ENCODE data around the gene STARD9. TPM values are rescaled to one million over a fixed set of nuclear protein-coding genes. Genes with fewer than 3 reads are reported as not detected.
A peak's percentile ranks its signal among the peaks of the same experiment; 100 is the strongest.

Gene STARD9
- total and polyA plus RNA-seq, 2 of the 13 experiments (the other 11 are each of a cell fraction or from before 2014, with no cell fraction given) = 5.3 to 7.5 TPM

DNA sequence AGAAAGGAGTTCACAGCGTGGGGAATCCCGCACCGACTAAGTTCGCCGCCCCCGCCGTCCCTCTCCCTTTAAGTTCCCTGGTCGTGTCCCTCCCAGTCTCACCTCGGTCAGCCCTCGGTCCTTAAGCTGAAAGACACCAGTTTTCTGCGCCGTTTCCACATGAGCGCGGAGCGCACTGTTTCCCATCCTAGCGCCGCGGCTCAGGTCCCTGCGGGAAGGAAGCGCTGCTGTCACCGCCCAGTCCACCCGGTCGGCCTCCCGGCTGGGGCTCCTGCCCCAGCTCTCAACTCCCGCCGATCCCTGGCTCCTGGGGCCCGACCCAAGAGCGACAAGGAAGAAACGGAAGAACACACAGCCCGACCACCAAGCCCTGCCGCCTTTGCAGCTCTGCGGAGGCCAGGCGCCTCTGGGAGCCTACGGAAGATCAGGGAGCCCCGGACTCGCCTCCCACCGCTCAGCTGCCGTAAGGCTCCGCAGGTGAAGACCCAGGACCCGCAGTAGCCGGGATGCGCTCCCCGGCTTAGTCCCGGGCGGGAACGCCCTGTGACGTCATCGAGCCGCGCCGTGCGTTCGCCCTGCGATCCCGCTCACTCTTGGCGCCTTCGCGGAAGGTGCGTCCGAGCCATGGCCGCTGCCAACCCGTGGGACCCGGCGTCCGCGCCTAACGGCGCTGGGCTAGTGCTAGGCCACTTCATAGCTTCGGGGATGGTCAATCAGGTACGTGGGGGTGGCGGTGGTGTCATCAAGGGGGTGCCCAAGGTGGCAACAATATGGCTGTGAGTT, 27.0 kb upstream of the STARD9 start, which contains the start of the genes HAUS2 and LRRC57 (continued):
- TF ChIP-seq, protein P1, sequence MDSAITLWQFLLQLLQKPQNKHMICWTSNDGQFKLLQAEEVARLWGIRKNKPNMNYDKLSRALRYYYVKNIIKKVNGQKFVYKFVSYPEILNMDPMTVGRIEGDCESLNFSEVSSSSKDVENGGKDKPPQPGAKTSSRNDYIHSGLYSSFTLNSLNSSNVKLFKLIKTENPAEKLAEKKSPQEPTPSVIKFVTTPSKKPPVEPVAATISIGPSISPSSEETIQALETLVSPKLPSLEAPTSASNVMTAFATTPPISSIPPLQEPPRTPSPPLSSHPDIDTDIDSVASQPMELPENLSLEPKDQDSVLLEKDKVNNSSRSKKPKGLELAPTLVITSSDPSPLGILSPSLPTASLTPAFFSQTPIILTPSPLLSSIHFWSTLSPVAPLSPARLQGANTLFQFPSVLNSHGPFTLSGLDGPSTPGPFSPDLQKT (CRISPR knock-in tag; IDR thresholded peaks at IDR 0.05; ENCODE audit: borderline replicate concordance) = no peak
- no peak; the same call in 1 of the 2 replicates for TF ChIP-seq CHCHD3 (CRISPR knock-in tag; IDR thresholded peaks at IDR 0.05)
- no peak; the same call in 1 of the 2 replicates for TF ChIP-seq NRL (CRISPR knock-in tag; IDR thresholded peaks at IDR 0.05; ENCODE audit: borderline replicate concordance)
- TF ChIP-seq ZNF766 (CRISPR knock-in tag; IDR thresholded peaks at IDR 0.05; ENCODE audit: borderline replicate concordance) = 0 out of 2 replicates have a peak, but pooled peaks have one; percentile 82
- TF ChIP-seq ZSCAN21 (CRISPR knock-in tag; IDR thresholded peaks at IDR 0.05; ENCODE audit: borderline replicate concordance) = no peak
- TF ChIP-seq, protein P2, sequence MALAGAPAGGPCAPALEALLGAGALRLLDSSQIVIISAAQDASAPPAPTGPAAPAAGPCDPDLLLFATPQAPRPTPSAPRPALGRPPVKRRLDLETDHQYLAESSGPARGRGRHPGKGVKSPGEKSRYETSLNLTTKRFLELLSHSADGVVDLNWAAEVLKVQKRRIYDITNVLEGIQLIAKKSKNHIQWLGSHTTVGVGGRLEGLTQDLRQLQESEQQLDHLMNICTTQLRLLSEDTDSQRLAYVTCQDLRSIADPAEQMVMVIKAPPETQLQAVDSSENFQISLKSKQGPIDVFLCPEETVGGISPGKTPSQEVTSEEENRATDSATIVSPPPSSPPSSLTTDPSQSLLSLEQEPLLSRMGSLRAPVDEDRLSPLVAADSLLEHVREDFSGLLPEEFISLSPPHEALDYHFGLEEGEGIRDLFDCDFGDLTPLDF (CRISPR knock-in tag; IDR thresholded peaks at IDR 0.05) = peak; percentile 99
- TF ChIP-seq, protein P3, sequence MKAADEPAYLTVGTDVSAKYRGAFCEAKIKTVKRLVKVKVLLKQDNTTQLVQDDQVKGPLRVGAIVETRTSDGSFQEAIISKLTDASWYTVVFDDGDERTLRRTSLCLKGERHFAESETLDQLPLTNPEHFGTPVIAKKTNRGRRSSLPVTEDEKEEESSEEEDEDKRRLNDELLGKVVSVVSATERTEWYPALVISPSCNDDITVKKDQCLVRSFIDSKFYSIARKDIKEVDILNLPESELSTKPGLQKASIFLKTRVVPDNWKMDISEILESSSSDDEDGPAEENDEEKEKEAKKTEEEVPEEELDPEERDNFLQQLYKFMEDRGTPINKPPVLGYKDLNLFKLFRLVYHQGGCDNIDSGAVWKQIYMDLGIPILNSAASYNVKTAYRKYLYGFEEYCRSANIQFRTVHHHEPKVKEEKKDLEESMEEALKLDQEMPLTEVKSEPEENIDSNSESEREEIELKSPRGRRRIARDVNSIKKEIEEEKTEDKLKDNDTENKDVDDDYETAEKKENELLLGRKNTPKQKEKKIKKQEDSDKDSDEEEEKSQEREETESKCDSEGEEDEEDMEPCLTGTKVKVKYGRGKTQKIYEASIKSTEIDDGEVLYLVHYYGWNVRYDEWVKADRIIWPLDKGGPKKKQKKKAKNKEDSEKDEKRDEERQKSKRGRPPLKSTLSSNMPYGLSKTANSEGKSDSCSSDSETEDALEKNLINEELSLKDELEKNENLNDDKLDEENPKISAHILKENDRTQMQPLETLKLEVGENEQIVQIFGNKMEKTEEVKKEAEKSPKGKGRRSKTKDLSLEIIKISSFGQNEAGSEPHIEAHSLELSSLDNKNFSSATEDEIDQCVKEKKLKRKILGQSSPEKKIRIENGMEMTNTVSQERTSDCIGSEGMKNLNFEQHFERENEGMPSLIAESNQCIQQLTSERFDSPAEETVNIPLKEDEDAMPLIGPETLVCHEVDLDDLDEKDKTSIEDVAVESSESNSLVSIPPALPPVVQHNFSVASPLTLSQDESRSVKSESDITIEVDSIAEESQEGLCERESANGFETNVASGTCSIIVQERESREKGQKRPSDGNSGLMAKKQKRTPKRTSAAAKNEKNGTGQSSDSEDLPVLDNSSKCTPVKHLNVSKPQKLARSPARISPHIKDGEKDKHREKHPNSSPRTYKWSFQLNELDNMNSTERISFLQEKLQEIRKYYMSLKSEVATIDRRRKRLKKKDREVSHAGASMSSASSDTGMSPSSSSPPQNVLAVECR (CRISPR knock-in tag; IDR thresholded peaks at IDR 0.05; ENCODE audit: borderline replicate concordance) = peak; percentile 98; the same call in 1 of the 2 replicates
- TF ChIP-seq SAP130 (CRISPR knock-in tag; IDR thresholded peaks at IDR 0.05; ENCODE audit: low read depth) = peak; percentile 99
- TF ChIP-seq ZNF136 (CRISPR knock-in tag; IDR thresholded peaks at IDR 0.05; ENCODE audit: low read depth) = no peak
- TF ChIP-seq, protein P4, sequence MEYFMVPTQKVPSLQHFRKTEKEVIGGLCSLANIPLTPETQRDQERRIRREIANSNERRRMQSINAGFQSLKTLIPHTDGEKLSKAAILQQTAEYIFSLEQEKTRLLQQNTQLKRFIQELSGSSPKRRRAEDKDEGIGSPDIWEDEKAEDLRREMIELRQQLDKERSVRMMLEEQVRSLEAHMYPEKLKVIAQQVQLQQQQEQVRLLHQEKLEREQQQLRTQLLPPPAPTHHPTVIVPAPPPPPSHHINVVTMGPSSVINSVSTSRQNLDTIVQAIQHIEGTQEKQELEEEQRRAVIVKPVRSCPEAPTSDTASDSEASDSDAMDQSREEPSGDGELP (IDR thresholded peaks at IDR 0.05; ENCODE audit: borderline replicate concordance, low read depth) = no peak; the same call in 1 of the 2 replicates
- no peak for TF ChIP-seq EEA1 (CRISPR knock-in tag; IDR thresholded peaks at IDR 0.05; ENCODE audit: borderline replicate concordance)
- peak; percentile 90 for TF ChIP-seq EED (CRISPR knock-in tag; IDR thresholded peaks at IDR 0.05)
- peak in 1 of 2 experiments; percentile 82; a peak in 1 of 4 replicates for TF ChIP-seq KLF16 (CRISPR knock-in tag; IDR thresholded peaks at IDR 0.05)
- peak; percentile 75; the same call in 1 of the 2 replicates for TF ChIP-seq HOXA5 (CRISPR knock-in tag; IDR thresholded peaks at IDR 0.05)
- no peak; the same call in 1 of the 2 replicates for TF ChIP-seq ZNF235 (CRISPR knock-in tag; IDR thresholded peaks at IDR 0.05; ENCODE audit: borderline replicate concordance)
- TF ChIP-seq RBM22 (optimal IDR thresholded peaks at IDR 0.05; ENCODE audit: low read length) = no peak
- TF ChIP-seq ZNF605 (CRISPR knock-in tag; IDR thresholded peaks at IDR 0.05) = peak; percentile 87
- TF ChIP-seq JUNB (CRISPR knock-in tag; IDR thresholded peaks at IDR 0.05; ENCODE audit: borderline replicate concordance) = peak; percentile 61; the same call in 1 of the 2 replicates
- TF ChIP-seq FIP1L1 (IDR thresholded peaks at IDR 0.05; ENCODE audit: borderline replicate concordance, insufficient read depth, low read depth, low read length) = no peak
